ENCODE results near the gene CDC123. TPM values are rescaled to one million over a fixed set of nuclear protein-coding genes. Genes with fewer than 3 reads are reported as not detected.
"Not testable (repeated sequence)": the region's sequence is repeated elsewhere in the genome, so short reads cannot be mapped to it uniquely, and the experiment has no call there.

CDC123 gene
- total and polyA plus RNA-seq, 2 of the 4 experiments (the other 2 are of a cell fraction): 100 to 203 TPM

DNA sequence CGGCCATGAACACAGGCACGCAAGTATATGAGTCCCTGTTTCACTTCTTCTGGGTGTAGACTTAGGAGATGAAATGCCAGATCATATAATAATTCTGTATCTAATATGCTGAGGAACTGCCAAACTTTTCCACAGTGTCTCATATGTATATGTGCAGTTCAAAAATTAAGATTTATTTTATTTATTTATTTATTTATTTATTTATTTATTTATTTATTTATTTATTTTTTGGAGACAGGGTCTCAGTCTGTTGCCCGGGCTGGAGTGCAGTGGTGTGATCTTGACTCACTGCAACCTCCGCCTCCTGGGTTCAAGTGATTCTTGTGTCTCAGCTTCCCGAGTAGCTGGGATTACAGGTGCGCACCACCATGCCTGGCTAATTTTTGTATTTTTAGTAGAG is 24.5 kb upstream of the CDC123 start:
- not testable (repeated sequence) for H2BK120ac ChIP-seq (ENCODE audit: low read depth, low read length)

More for the DNA sequence above, 24.5 kb upstream of the CDC123 start:
- H2BK5ac ChIP-seq (ENCODE audit: low read depth, low read length, poor library complexity, severe bottlenecking); H4K5ac ChIP-seq (ENCODE audit: low read depth, low read length); H3K4me3 ChIP-seq (ENCODE audit: insufficient read depth, low read depth, low read length); H4K91ac ChIP-seq (ENCODE audit: insufficient read depth, low read depth, low read length); H3K9ac ChIP-seq (ENCODE audit: low read depth, low read length); POLR2A ChIA-PET (ENCODE audit: unreplicated experiment); H3K27me3 ChIP-seq (ENCODE audit: control insufficient read depth, insufficient read depth, low read length); dilution Hi-C loops (cut with HindIII; ENCODE audit: low sequenced_read_pairs, unreplicated experiment); intact Hi-C loops (cut with micrococcal nuclease); H2AFZ ChIP-seq (replicated peaks; ENCODE audit: low read length, poor library complexity); DNase-seq; H4K8ac ChIP-seq (ENCODE audit: low read depth in 2 of 2, low read length in 2 of 2); H4K20me1 ChIP-seq (ENCODE audit: insufficient read depth, low read length); H3K4ac ChIP-seq (ENCODE audit: low read depth, low read length); H3K9me1 ChIP-seq (ENCODE audit: insufficient read depth, low read length); ATAC-seq (ENCODE audit: low read depth); H3K9me3 ChIP-seq (ENCODE audit: control insufficient read depth, insufficient read depth, low read length); H2AK9ac ChIP-seq (replicated peaks; ENCODE audit: low read depth, low read length, poor library complexity); in situ Hi-C loops (cut with MboI; ENCODE audit: low sequenced_read_pairs); H2BK20ac ChIP-seq (ENCODE audit: low read depth, low read length); H2BK15ac ChIP-seq (ENCODE audit: low read depth, low read length); H3K23ac ChIP-seq (ENCODE audit: low read depth, low read length); H3K18ac ChIP-seq (ENCODE audit: low read depth, low read length); H3K56ac ChIP-seq (ENCODE audit: extremely low read depth, insufficient read depth, low read length); H3K27ac ChIP-seq (ENCODE audit: insufficient read depth, low read length); H2AK5ac ChIP-seq (ENCODE audit: low read depth, low read length); H3K4me1 ChIP-seq (ENCODE audit: control insufficient read depth, insufficient read depth, low read length); H3K14ac ChIP-seq (replicated peaks; ENCODE audit: low read depth, low read length); H3K4me2 ChIP-seq (ENCODE audit: low read depth, low read length); BruUV-seq (replicated peaks): not testable (repeated sequence)
- WGBS, 2 experiments (ENCODE audit: extremely low coverage in 2 of 2, insufficient read length in 1 of 2): no CpG with 5 or more reads among the region's 6 CpGs
- H3K79me1 ChIP-seq (ENCODE audit: low read depth in 1 of 2, low read length in 2 of 2): peaks cover 4 to 13% of the 10 kb centered on the region in 2 experiments; a peak in 2 of 4 replicates
- CTCF ChIA-PET: interaction anchor here (0.6 kb wide), 1 partner anchor 634 kb away, joined by 7 read pairs; no protein-coding TSS in a partner anchor
- H3K36me3 ChIP-seq (ENCODE audit: control insufficient read depth, insufficient read depth, low read length): peaks cover 52% of the 10 kb centered on the region

Measured in IMR-90 (cell line).